GM19239 (cell line): ENCODE measurements around the gene SMCR8.
"Not testable (repeated sequence)": the region's sequence is repeated elsewhere in the genome, so short reads cannot be mapped to it uniquely, and the experiment has no call there.

Source experiments
- DNase-seq: peaks from one replicate; pipeline ENCODE4 v3.0.0; 2011; ENCODE audit warnings: low spot score; ENCODE audit not compliant: insufficient read length
- FAIRE-seq: peaks from 2 replicates; lab custom pipeline; 2011; peaks lifted over from hg19 to GRCh38; lab: Jason Lieb, UNC

Gene SMCR8

GRCh38 chr17:18314731-18315561 is at the start of gene SMCR8, which contains the start of gene TOP3A:
SMCR8 (plus strand) TSS chr17:18315293; CDS start chr17:18315790, 497 bp downstream.
TOP3A (minus strand) TSS chr17:18314994; CDS start chr17:18314778, 216 bp downstream.
- DNase-seq (peak; percentile 82), FAIRE-seq (peak; percentile 96)

GRCh38 chr17:18267366-18267765 is 47.7 kb upstream of the SMCR8 start:
- DNase-seq (no peak), FAIRE-seq (no peak)

- FAIRE-seq (no peak), DNase-seq (no peak)
These were observed 47.0 kb upstream of the SMCR8 start for GRCh38 chr17:18267927-18268711.

- FAIRE-seq (no peak), DNase-seq (no peak)
These were observed 44.8 kb upstream of the SMCR8 start for GRCh38 chr17:18270046-18270931.

GRCh38 chr17:18277076-18277475 is 38.0 kb upstream of the SMCR8 start:
- FAIRE-seq (no peak), DNase-seq (no peak)

- no peak for DNase-seq
- no peak for FAIRE-seq
These were observed 36.2 kb upstream of the SMCR8 start for GRCh38 chr17:18278867-18279266.

GRCh38 chr17:18280249-18280648 is 34.8 kb upstream of the SMCR8 start:
- FAIRE-seq (no peak), DNase-seq (no peak)

GRCh38 chr17:18280766-18281371 is 34.2 kb upstream of the SMCR8 start:
- DNase-seq (no peak), FAIRE-seq (no peak)

GRCh38 chr17:18281788-18282187 is 33.3 kb upstream of the SMCR8 start:
- FAIRE-seq: no peak
- no peak for DNase-seq

- FAIRE-seq (no peak), DNase-seq (no peak)
These were observed 29.8 kb upstream of the SMCR8 start for GRCh38 chr17:18285296-18285695.

GRCh38 chr17:18291718-18292540 is 23.2 kb upstream of the SMCR8 start:
- DNase-seq: no peak
- no peak for FAIRE-seq

GRCh38 chr17:18298061-18298460 is 17.0 kb upstream of the SMCR8 start:
- not testable (repeated sequence) for FAIRE-seq, DNase-seq

GRCh38 chr17:18300725-18301480 is 14.2 kb upstream of the SMCR8 start:
- FAIRE-seq (no peak), DNase-seq (no peak)

- FAIRE-seq, DNase-seq: not testable (repeated sequence)
These were observed 11.9 kb upstream of the SMCR8 start for GRCh38 chr17:18303206-18303605.

- FAIRE-seq (no peak), DNase-seq (no peak)
These were observed 5.9 kb upstream of the SMCR8 start for GRCh38 chr17:18309202-18309601.

GRCh38 chr17:18314059-18314730 is 898 bp upstream of the SMCR8 start:
- DNase-seq (no peak), FAIRE-seq (peak; percentile 76)

GRCh38 chr17:18315562-18315922 is 449 bp downstream of the SMCR8 start:
- DNase-seq (no peak), FAIRE-seq (no peak)

- FAIRE-seq: no peak
- no peak for DNase-seq
These were observed 868 bp downstream of the SMCR8 start for GRCh38 chr17:18315961-18316360.
